ENCODE results near the gene BRAT1.
A peak's percentile ranks its signal among the peaks of the same experiment; 100 is the strongest.

BRAT1 gene

DNA sequence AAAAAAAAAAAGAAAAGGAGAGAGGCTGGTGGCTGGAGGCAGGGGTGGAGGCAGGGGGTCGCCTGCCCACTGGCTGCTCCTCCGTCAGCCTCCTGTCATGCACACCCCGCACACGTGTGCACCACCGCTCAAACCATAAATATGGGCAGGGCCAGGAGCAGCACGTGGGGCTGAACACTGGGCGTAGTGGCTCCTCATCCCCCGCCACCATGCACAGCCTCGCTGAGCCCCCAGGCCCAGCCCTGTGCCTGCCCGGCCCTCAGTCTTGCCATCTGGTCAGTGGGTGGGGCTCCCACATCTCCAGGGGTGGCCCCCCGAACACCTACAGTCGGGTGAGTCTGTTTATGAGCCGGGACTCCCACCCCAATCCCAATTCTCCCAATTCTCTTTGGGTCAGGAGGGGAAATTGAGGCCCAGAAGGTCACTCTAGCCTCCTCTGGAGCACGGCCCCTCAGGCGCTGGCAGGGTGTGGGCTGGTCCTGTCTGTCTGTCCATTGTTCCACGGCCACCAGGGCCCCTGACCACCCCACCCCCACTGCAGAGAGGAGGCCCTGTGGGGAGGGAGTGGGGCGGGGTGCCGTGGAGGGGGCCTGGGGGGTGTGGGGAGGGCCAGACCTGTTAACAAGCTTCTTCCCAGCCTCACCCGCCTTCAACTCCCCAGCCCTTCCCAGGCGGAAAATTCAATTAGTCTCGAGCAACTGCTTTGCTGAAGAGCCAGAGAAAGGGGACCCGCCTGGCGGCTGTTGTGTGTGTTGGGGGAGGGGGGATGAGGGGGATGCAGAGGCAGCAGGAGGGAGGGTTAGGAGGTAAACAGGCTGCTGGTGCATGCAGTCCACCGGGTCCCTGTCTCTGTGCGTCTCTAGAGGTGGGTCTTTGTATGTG lies 59.7 kb downstream of the BRAT1 start:
- no peak for DNase-seq (ENCODE audit: low spot score)

DNA sequence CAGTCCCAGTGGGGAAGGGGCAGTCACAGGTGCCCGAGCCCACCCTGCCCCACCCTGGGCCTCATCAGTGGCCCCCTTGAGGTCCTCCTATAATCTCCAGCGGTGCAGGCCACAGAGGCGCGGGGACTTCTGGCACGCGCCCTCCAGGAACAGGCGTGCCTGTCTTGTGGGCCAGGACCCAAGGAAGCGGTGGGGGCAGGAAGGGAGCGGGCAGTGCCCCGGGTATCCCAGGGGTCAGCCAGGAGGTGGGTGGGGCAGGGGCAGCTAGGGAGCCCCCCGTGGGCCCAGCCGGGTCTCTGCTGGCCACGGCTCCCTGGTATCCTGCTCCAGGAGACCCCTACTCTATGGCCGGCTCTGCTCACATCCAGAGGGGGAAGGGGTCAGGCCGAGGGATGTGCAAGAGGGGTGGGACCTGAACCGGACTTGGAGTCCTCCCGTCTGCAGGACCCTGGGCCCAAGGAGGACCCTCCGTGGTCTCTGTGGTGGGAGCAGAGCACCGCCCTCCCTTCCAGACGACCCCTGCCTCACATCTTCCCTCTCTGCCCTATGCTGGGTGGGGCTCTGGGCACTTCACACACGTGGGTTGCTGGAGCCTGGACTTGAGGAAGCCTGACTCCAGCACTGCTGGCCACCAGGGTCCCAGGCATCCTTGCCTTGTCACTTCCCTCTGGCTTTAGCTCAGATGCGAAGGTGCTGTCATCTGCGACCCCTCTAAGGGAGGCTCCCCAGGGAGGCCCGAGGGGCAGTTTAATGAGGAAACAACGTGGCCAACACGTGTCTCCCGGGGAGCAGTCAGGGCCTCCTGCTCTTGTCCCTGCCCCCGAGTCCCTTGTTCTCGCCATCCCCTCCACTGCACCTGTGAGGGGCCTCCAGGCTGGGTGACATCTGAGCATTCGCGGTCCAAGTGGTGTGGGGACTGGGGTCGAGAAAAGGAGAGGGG lies 60.9 kb downstream of the BRAT1 start:
- no peak for DNase-seq (ENCODE audit: low spot score)

DNA sequence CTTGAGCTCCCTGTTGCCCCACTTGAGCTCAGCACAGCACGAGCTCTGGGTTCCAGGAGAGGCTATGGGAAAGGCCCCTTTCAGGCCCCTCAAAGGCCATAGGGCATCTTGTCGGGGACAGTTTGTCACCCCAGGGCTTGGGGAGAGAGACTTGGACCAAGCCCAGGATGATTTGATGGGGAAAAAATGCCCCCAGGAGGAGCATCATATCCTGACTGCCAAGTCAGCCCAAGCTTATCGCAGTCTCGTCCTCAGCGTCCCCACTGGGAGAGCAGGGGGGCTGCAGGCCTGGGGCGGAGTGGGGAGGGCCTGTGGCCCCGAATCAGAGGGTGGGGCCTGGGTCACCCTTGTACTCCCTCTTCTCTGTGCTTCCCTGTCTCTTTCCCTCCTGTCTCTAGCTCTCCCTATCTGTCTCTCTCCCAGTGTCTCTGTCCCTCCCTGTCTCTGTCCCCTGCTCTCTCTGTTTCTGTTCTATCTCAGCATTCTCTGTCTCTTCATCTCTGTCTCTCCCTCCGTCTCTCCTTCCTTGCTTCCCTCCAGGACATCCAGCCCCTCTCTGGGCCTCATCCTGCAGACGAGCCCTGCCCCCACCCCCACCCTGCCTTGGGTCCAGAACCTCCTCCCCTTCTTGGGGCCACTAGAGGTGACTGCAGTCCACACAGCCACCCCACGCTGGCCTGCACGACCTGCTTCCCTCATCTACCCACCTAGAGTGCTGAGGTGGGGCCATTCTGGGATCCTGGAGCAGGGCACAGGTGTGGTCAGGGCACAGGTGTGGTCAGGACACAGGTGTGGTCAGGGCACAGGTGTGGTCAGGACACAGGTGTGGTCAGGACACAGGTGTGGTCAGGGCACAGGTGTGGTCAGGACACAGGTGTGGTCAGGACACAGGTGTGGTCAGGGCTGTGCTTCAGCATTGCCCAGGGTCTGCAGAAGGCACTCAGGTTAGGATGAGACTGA lies 61.8 kb downstream of the BRAT1 start:
- no peak for DNase-seq (ENCODE audit: low spot score)

DNA sequence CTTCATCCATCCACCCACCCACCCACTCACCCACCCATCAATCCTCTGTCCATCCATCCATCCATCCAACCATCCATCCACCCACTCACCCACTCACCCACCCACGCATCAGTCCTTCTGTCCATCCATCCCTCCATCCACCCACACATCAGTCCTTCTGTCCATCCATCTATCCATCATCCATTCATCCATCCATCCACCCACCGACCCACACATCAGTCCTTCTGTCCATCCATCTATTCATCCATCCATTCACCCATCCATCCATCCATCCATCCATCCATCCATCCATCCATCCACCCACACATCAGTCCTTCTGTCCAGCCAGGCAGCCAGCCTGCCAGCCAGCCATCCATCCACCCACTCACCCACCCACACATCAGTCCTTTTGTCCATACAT lies 63.3 kb downstream of the BRAT1 start:
- DNase-seq (ENCODE audit: low spot score) = no peak

DNA sequence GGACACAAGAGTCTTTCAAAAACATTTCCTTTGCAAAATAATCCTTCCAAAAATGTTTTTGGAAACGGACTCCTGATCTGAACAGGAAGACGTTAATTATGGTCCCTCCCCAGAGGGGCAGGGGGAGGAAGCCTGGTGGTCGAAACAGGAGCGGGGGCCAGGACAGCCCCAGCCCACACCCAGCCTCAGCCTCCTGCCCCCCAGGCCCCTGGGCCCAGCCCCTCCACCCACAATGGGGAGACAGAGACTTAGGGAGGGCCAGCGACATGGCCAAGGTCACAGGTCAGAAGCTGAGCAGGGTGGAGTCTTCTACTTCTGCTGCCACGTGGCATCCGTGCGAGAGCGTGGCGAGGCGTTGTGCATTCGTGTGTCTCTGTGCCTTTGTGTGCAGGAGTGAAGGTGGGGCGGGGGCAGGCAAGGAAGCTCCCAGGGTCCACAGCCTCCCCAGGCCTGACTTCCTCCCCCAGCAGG lies 65.1 kb downstream of the BRAT1 start:
- DNase-seq (ENCODE audit: low spot score) = no peak

DNA sequence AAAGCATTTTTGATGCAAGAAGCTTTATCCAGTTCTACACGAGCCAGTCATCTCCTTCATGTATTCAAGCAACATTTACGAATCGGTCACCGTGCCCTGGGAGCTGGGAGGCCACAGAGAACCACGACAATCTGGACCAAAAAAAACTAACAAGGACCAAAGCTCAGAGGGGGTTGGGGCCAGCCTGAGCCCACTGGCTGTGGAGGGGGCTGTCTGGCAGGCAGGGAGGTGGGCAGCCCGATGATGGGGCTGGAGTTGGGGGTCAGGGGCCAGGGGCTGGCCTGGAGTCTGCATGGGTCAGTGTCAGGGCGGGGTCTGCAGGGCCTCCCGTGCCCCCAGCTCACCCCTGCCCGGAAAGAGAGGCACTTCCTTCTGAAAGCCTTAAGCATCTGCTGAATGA lies 66.6 kb downstream of the BRAT1 start:
- no peak for DNase-seq (ENCODE audit: low spot score)

DNA sequence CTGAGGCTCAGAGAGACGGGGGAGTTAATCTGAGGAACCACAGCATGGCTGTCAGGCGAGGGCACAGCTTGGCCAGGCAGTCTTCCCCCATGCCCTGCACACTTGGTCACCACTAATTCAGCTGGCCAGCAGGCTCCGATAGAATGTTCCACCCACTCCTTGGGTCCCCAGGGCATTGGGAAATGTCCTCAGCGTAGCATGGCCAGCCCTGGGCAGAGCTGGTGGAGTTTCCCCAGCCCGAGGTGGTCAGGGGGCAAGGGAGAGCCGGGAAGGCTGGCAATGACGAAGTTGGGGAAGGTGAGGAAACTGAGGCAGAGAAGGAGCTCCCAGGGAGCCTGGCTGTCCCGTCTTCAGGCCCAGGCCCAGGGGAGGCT lies 67.1 kb downstream of the BRAT1 start:
- DNase-seq (ENCODE audit: low spot score) = peak; percentile 87
